Stimulated activated naive CD8-positive, alpha-beta T cell treated with anti-CD3 and anti-CD28 coated beads, Interleukin-15, amount 100 ng/mL, for 72 hours (primary cell): ENCODE measurements around the gene LSR.

ENCODE experiments used
- ATAC-seq: fragments of 150-1000 bp; cut with Tn5 transposase; 2 replicates; pipeline ENCODE4 v1.10.0; 2021; ENCODE audit warnings: mild to moderate bottlenecking, moderate library complexity
- DNase-seq, 2 donors: peaks; one replicate each; pipeline ENCODE4 v3.0.0; 2021 to 2022
- H3K27ac Mint-ChIP-seq, 2 donors: one replicate each; pipeline ENCODE4 v1.8.0; 2022; ENCODE audit warnings: mild to moderate bottlenecking in 2 of 2, mixed read lengths in 2 of 2, moderate library complexity in 2 of 2
- H3K27me3 Mint-ChIP-seq: one replicate; pipeline ENCODE4 v1.8.0; 2022; ENCODE audit warnings: mixed read lengths
- H3K4me1 Mint-ChIP-seq: one replicate; pipeline ENCODE4 v1.8.0; 2022; ENCODE audit warnings: mild to moderate bottlenecking, mixed read lengths
- H3K4me3 Mint-ChIP-seq, 2 donors: one replicate each; pipeline ENCODE4 v1.8.0; 2022; ENCODE audit warnings: mild to moderate bottlenecking in 2 of 2, mixed read lengths in 2 of 2, moderate library complexity in 1 of 2
- H3K9me3 Mint-ChIP-seq, 2 donors: one replicate each; pipeline ENCODE4 v1.8.0; 2022; ENCODE audit warnings: mixed read lengths in 2 of 2

Gene LSR

GRCh38 chr19:35266520-35267352 lies 17.9 kb downstream of the LSR start:
- H3K4me1 Mint-ChIP-seq = peaks cover 43% of the 10 kb centered on the region
- peak overlapping the region; percentile 96 to 99 for H3K4me3 Mint-ChIP-seq
- DNase-seq = no peak
- peak overlapping the region; percentile 97 to 98 for H3K27ac Mint-ChIP-seq
- H3K9me3 Mint-ChIP-seq = no peaks in the 10 kb centered on the region
- H3K27me3 Mint-ChIP-seq = no peaks in the 10 kb centered on the region
- no peak for ATAC-seq

- peaks cover 49% of the 10 kb centered on the region for H3K4me1 Mint-ChIP-seq
- H3K4me3 Mint-ChIP-seq = peak overlapping the region; percentile 96 to 99
- no peaks in the 10 kb centered on the region for H3K27me3 Mint-ChIP-seq
- peak overlapping the region; percentile 97 to 98 for H3K27ac Mint-ChIP-seq
- no peaks in the 10 kb centered on the region for H3K9me3 Mint-ChIP-seq
- DNase-seq (peak in 1 of 2 donors; percentile 53), ATAC-seq (peak; percentile 10)
These were observed 18.6 kb downstream of the LSR start for GRCh38 chr19:35267353-35267817.

- H3K9me3 Mint-ChIP-seq = no peaks in the 10 kb centered on the region
- H3K27ac Mint-ChIP-seq = peak overlapping the region; percentile 97 to 98
- H3K4me1 Mint-ChIP-seq = peaks cover 50% of the 10 kb centered on the region
- no peaks in the 10 kb centered on the region for H3K27me3 Mint-ChIP-seq
- peak overlapping the region; percentile 96 to 99 for H3K4me3 Mint-ChIP-seq
- DNase-seq (peak; percentile 76 to 81), ATAC-seq (peak; percentile 61)
These were observed 19.2 kb downstream of the LSR start for GRCh38 chr19:35267818-35268535.

GRCh38 chr19:35268536-35269437 lies 20.0 kb downstream of the LSR start, which contains the start of gene USF2:
TSS of gene USF2 (plus strand) at chr19:35268962. CDS start at chr19:35269102, 140 bp downstream.
- DNase-seq (peak; percentile 66 to 74), ATAC-seq (peak; percentile 42)
- Mint-ChIP-seq H3K4me1 (peaks cover 50% of the 10 kb centered on the region), H3K9me3 (no peaks in the 10 kb centered on the region), H3K27me3 (no peaks in the 10 kb centered on the region), H3K4me3 (peak within 1 kb of the TSS; percentile 96 to 99), H3K27ac (peak within 1 kb of the TSS; percentile 97 to 98)

GRCh38 chr19:35269438-35270117 lies 20.8 kb downstream of the LSR start:
- Mint-ChIP-seq H3K4me3 (peak overlapping the region; percentile 74 to 76), H3K27me3 (no peaks in the 10 kb centered on the region), H3K9me3 (no peaks in the 10 kb centered on the region), H3K4me1 (peaks cover 47% of the 10 kb centered on the region), H3K27ac (peak overlapping the region; percentile 19 to 77)
- ATAC-seq = peak; percentile 79
- peak; percentile 78 to 87 for DNase-seq

- H3K4me3 Mint-ChIP-seq = peak overlapping the region; percentile 44 to 50
- no peaks in the 10 kb centered on the region for H3K27me3 Mint-ChIP-seq
- no peak for ATAC-seq
- DNase-seq = no peak
- peaks cover 39% of the 10 kb centered on the region for H3K4me1 Mint-ChIP-seq
- no peaks in the 10 kb centered on the region for H3K9me3 Mint-ChIP-seq
- peak overlapping the region in 1 of 2 donors; percentile 71 for H3K27ac Mint-ChIP-seq
These were observed 21.6 kb downstream of the LSR start for GRCh38 chr19:35270381-35270811.

GRCh38 chr19:35271546-35271945 lies 22.7 kb downstream of the LSR start:
- H3K9me3 Mint-ChIP-seq = no peaks in the 10 kb centered on the region
- H3K4me3 Mint-ChIP-seq = no peak overlapping the region
- H3K27ac Mint-ChIP-seq = no peak overlapping the region
- ATAC-seq (no peak), DNase-seq (no peak)
- H3K27me3 Mint-ChIP-seq = no peaks in the 10 kb centered on the region
- peaks cover 28% of the 10 kb centered on the region for H3K4me1 Mint-ChIP-seq

GRCh38 chr19:35272122-35272719 lies 23.4 kb downstream of the LSR start:
- Mint-ChIP-seq H3K4me1 (peaks cover 24% of the 10 kb centered on the region), H3K27ac (peak overlapping the region in 1 of 2 donors; percentile 58), H3K27me3 (no peaks in the 10 kb centered on the region), H3K4me3 (no peak overlapping the region), H3K9me3 (no peaks in the 10 kb centered on the region)
- DNase-seq (no peak), ATAC-seq (no peak)

GRCh38 chr19:35272954-35273649 lies 24.3 kb downstream of the LSR start:
- no peaks in the 10 kb centered on the region for H3K27me3 Mint-ChIP-seq
- peaks cover 24% of the 10 kb centered on the region for H3K4me1 Mint-ChIP-seq
- H3K27ac Mint-ChIP-seq = peak overlapping the region; percentile 78 to 79
- ATAC-seq (no peak), DNase-seq (no peak)
- H3K9me3 Mint-ChIP-seq = no peaks in the 10 kb centered on the region
- no peak overlapping the region for H3K4me3 Mint-ChIP-seq

GRCh38 chr19:35273686-35274259 lies 25.0 kb downstream of the LSR start:
- Mint-ChIP-seq H3K4me3 (no peak overlapping the region), H3K4me1 (peaks cover 24% of the 10 kb centered on the region), H3K27ac (no peak overlapping the region), H3K27me3 (no peaks in the 10 kb centered on the region), H3K9me3 (no peaks in the 10 kb centered on the region)
- no peak for DNase-seq
- no peak for ATAC-seq

- DNase-seq (no peak), ATAC-seq (no peak)
- no peak overlapping the region for H3K4me3 Mint-ChIP-seq
- H3K4me1 Mint-ChIP-seq = peaks cover 24% of the 10 kb centered on the region
- no peak overlapping the region for H3K27ac Mint-ChIP-seq
- no peaks in the 10 kb centered on the region for H3K9me3 Mint-ChIP-seq
- no peaks in the 10 kb centered on the region for H3K27me3 Mint-ChIP-seq
These were observed 25.5 kb downstream of the LSR start for GRCh38 chr19:35274323-35274722.

GRCh38 chr19:35276706-35277281 lies 28.0 kb downstream of the LSR start:
- ATAC-seq (no peak), DNase-seq (no peak)
- H3K4me3 Mint-ChIP-seq = no peak overlapping the region
- peaks cover 8% of the 10 kb centered on the region for H3K27me3 Mint-ChIP-seq
- peaks cover 9% of the 10 kb centered on the region for H3K4me1 Mint-ChIP-seq
- no peak overlapping the region for H3K27ac Mint-ChIP-seq
- no peaks in the 10 kb centered on the region for H3K9me3 Mint-ChIP-seq

- DNase-seq = no peak
- ATAC-seq = no peak
- H3K27me3 Mint-ChIP-seq = peaks cover 27% of the 10 kb centered on the region
- no peak overlapping the region for H3K27ac Mint-ChIP-seq
- H3K9me3 Mint-ChIP-seq = no peaks in the 10 kb centered on the region
- no peak overlapping the region for H3K4me3 Mint-ChIP-seq
- peaks cover 9% of the 10 kb centered on the region for H3K4me1 Mint-ChIP-seq
These were observed 29.9 kb downstream of the LSR start for GRCh38 chr19:35278578-35279284.
